Loucy (cell line): Measurements from ENCODE around the gene IQCH.

Source experiments
- H2AFZ ChIP-seq: fragments of 200-600 bp; sonication (generic); 2 replicates; pipeline ENCODE4 v1.6.0; 2016; ENCODE audit warnings: antibody characterized with exemption, mild to moderate bottlenecking, low read length, moderate library complexity
- H3F3A ChIP-seq: fragments of 200-600 bp; 2 replicates; pipeline ENCODE4 v1.6.0; 2016; ENCODE audit warnings: antibody characterized with exemption, low read depth, mild to moderate bottlenecking
- H3K27me3 ChIP-seq: fragments of 200-600 bp; sonication (generic); 2 replicates; pipeline ENCODE4 v1.6.1; 2014; ENCODE audit warnings: low read length, mild to moderate bottlenecking; ENCODE audit not compliant: insufficient read depth, poor library complexity, severe bottlenecking
- H3K36me3 ChIP-seq: fragments of 200-600 bp; sonication (generic); 2 replicates; pipeline ENCODE4 v1.6.1; 2016; ENCODE audit warnings: low read length; ENCODE audit not compliant: insufficient read depth
- H3K4me1 ChIP-seq: fragments of 200-600 bp; sonication (generic); 2 replicates; pipeline ENCODE4 v1.5.1; 2014; ENCODE audit warnings: low read length, mild to moderate bottlenecking; ENCODE audit not compliant: insufficient read depth, poor library complexity, severe bottlenecking
- H3K4me2 ChIP-seq: fragments of 200-600 bp; sonication (generic); 2 replicates; pipeline ENCODE4 v1.6.0; 2014; ENCODE audit warnings: antibody characterized with exemption, low read length, low read depth, mild to moderate bottlenecking; ENCODE audit not compliant: poor library complexity, severe bottlenecking
- H3K4me3 ChIP-seq: fragments of 200-600 bp; sonication (generic); 2 replicates; pipeline ENCODE4 v1.5.1; 2014; ENCODE audit warnings: low read length, mild to moderate bottlenecking, mixed read lengths; ENCODE audit not compliant: poor library complexity, severe bottlenecking
- H3K79me2 ChIP-seq: fragments of 200-600 bp; sonication (generic); 2 replicates; pipeline ENCODE4 v1.6.1; 2014; ENCODE audit warnings: low read length; ENCODE audit not compliant: insufficient read depth
- H3K9ac ChIP-seq: fragments of 200-600 bp; sonication (generic); 2 replicates; pipeline ENCODE4 v1.6.0; 2014; ENCODE audit warnings: mild to moderate bottlenecking, low read depth, low read length, moderate library complexity; ENCODE audit not compliant: poor library complexity, severe bottlenecking
- H3K9me2 ChIP-seq: fragments of 200-600 bp; sonication (generic); replicated peaks from 2 replicates; pipeline ENCODE4 v1.6.1; 2016; ENCODE audit warnings: low read depth, low read length, mixed read lengths
- H3K9me3 ChIP-seq: fragments of 200-600 bp; sonication (generic); 2 replicates; pipeline ENCODE4 v1.6.1; 2014; ENCODE audit warnings: mild to moderate bottlenecking, antibody characterized with exemption, low read length, low read depth; ENCODE audit not compliant: insufficient read depth
- H4K20me1 ChIP-seq: fragments of 200-600 bp; sonication (generic); 2 replicates; pipeline ENCODE4 v1.6.0; 2014; ENCODE audit warnings: antibody characterized with exemption, low read length, mild to moderate bottlenecking; ENCODE audit not compliant: insufficient read depth, poor library complexity, severe bottlenecking
- EZH2phosphoT487 ChIP-seq: fragments of 200-600 bp; IDR thresholded peaks from 2 replicates; pipeline ENCODE4 v1.6.1; 2018; ENCODE audit warnings: antibody characterized with exemption, mild to moderate bottlenecking, moderate library complexity, borderline replicate concordance
- TF ChIP-seq, protein P1 (sequence below): fragments of 200-600 bp; sonication (generic); conservative IDR thresholded peaks from 2 replicates; pipeline ENCODE4 v1.5.1; 2014; ENCODE audit warnings: mild to moderate bottlenecking, antibody characterized with exemption, low read length

IQCH gene

GRCh38 chr15:67343206-67343605 is 88.6 kb downstream of the IQCH start:
- Histone ChIP-seq H3K4me1 (no peaks in the 10 kb centered on the region), H3K9ac (no peak overlapping the region), H3K4me3 (no peak overlapping the region), H3F3A (no peaks in the 10 kb centered on the region), H3K9me2 (no peaks in the 10 kb centered on the region), H4K20me1 (no peaks in the 10 kb centered on the region), H3K27me3 (no peaks in the 10 kb centered on the region), H2AFZ (no peak overlapping the region), H3K36me3 (no peaks in the 10 kb centered on the region), H3K9me3 (peaks cover 8% of the 10 kb centered on the region), H3K79me2 (no peaks in the 10 kb centered on the region), H3K4me2 (no peak overlapping the region)
- TF ChIP-seq EZH2phosphoT487, result no peak
- TF ChIP-seq, protein P1, sequence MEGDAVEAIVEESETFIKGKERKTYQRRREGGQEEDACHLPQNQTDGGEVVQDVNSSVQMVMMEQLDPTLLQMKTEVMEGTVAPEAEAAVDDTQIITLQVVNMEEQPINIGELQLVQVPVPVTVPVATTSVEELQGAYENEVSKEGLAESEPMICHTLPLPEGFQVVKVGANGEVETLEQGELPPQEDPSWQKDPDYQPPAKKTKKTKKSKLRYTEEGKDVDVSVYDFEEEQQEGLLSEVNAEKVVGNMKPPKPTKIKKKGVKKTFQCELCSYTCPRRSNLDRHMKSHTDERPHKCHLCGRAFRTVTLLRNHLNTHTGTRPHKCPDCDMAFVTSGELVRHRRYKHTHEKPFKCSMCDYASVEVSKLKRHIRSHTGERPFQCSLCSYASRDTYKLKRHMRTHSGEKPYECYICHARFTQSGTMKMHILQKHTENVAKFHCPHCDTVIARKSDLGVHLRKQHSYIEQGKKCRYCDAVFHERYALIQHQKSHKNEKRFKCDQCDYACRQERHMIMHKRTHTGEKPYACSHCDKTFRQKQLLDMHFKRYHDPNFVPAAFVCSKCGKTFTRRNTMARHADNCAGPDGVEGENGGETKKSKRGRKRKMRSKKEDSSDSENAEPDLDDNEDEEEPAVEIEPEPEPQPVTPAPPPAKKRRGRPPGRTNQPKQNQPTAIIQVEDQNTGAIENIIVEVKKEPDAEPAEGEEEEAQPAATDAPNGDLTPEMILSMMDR, result no peak

DNA sequence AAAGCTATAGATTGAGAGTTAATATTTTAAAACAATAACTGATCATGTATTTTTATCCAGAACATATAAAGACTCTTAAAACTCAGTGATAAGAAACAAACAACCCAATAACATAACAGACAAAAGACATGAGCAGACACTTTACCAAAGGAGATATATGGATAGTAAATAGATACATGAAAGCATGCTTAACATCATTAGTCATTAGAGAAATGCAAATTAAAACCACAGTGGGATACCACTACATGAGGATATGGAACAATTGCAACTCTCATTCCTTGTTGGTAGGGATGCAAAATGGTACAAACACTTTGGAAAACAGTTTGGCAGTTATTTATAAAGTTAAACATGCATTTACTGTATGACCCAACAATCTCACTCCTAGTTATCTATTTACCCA is 95.0 kb downstream of the IQCH start:
- TF ChIP-seq EZH2phosphoT487, result no peak
- TF ChIP-seq, protein P1, result no peak

GRCh38 chr15:67350042-67350441 is 95.5 kb downstream of the IQCH start:
- Histone ChIP-seq H3K9ac (no peak overlapping the region), H3K9me3 (peaks cover 11% of the 10 kb centered on the region), H3F3A (no peaks in the 10 kb centered on the region), H2AFZ (no peak overlapping the region), H3K4me3 (no peak overlapping the region), H3K4me2 (no peak overlapping the region), H3K27me3 (no peaks in the 10 kb centered on the region), H3K36me3 (no peaks in the 10 kb centered on the region), H3K9me2 (no peaks in the 10 kb centered on the region), H4K20me1 (no peaks in the 10 kb centered on the region), H3K79me2 (no peaks in the 10 kb centered on the region), H3K4me1 (no peaks in the 10 kb centered on the region)
- TF ChIP-seq EZH2phosphoT487, result no peak

More for the DNA sequence above, 95.0 kb downstream of the IQCH start:
- Histone ChIP-seq H4K20me1 (no peaks in the 10 kb centered on the region), H3K4me2 (no peak overlapping the region), H3F3A (no peaks in the 10 kb centered on the region), H3K9ac (no peak overlapping the region), H3K27me3 (no peaks in the 10 kb centered on the region), H2AFZ (no peak overlapping the region), H3K79me2 (no peaks in the 10 kb centered on the region), H3K9me2 (no peaks in the 10 kb centered on the region), H3K36me3 (no peaks in the 10 kb centered on the region), H3K9me3 (peaks cover 11% of the 10 kb centered on the region), H3K4me1 (no peaks in the 10 kb centered on the region), H3K4me3 (no peak overlapping the region)

DNA sequence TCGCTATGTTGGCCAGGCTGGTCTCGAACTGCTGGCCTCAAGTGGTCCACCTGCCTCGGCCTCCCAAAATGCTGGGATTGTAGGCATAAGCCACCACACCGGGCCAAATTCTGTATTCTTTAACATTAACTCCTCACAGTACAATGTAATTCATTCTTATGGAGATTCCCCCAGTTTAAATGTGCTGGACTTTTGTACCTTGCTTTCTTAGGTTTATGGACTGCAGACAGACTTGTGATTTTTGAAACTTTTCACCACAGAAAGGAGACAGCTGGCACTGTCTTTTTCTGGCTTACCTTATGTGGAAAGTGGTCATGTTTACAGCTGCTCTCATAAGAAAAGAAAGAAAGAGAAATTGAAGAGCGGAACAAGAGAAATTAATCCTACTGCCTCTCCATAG is 103.8 kb downstream of the IQCH start:
- Histone ChIP-seq H3K9me3 (peaks cover 2% of the 10 kb centered on the region; the same call in 1 of the 2 replicates), H2AFZ (no peak overlapping the region), H3K4me3 (no peak overlapping the region), H3F3A (no peaks in the 10 kb centered on the region), H3K9me2 (no peaks in the 10 kb centered on the region), H4K20me1 (no peaks in the 10 kb centered on the region), H3K79me2 (no peaks in the 10 kb centered on the region), H3K4me1 (no peaks in the 10 kb centered on the region), H3K36me3 (no peaks in the 10 kb centered on the region), H3K4me2 (no peak overlapping the region), H3K27me3 (no peaks in the 10 kb centered on the region), H3K9ac (no peak overlapping the region)
- TF ChIP-seq, protein P1, result no peak
- TF ChIP-seq EZH2phosphoT487, result no peak
